MM.1S (cell line): Measurements from ENCODE around the gene ZSWIM4.

Experiments used
- CTCF ChIP-seq: fragments of 300-600 bp; sonication (generic); IDR thresholded peaks from 2 replicates; pipeline ENCODE4 v1.5.1; 2016; ENCODE audit warnings: antibody characterized with exemption, low read length, mixed read lengths
- EZH2 ChIP-seq: fragments of 300-600 bp; sonication (generic); optimal IDR thresholded peaks from 2 replicates; pipeline ENCODE3; 2017; ENCODE audit warnings: low read depth, mild to moderate bottlenecking, antibody characterized with exemption, low read length, mixed read lengths
- EZH2phosphoT487 ChIP-seq: fragments of 300-600 bp; sonication (generic); IDR thresholded peaks from 2 replicates; pipeline ENCODE4 v1.6.1; 2018; ENCODE audit warnings: antibody characterized with exemption, low read length

DNA sequence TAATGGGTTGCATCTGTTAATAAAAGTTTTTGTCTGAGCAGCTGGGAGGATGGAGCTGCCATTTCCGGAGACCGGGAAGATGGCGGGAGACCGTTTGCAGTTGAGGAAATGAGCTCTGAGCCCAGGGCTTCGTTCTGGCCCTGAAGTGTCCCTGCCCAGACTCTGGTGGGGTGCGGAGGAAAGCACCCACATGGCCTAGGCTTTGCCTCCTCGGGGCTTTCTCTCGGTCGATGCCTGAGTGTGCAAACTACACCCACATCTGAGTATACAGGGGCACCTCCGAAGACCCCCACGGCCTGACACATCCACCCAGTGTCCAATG, 66.1 kb downstream of the ZSWIM4 start:
- no peak for TF ChIP-seq CTCF
- no peak for TF ChIP-seq EZH2
- TF ChIP-seq EZH2phosphoT487 = no peak
